HepG2 (cell line): ENCODE measurements around the gene DUSP2. TPM values are rescaled to one million over a fixed set of nuclear protein-coding genes. Genes with fewer than 3 reads are reported as not detected.

Experiments
- ATAC-seq: fragments of 200-7000 bp; cut with Tn5 transposase; 3 replicates; pipeline ENCODE4 v1.9.1; 2020; ENCODE audit warnings: mild to moderate bottlenecking, moderate library complexity
- BruUV-seq: library from RNA; stranded (reverse); fragments of 400-500 nt; replicated peaks from 2 replicates; lab custom pipeline; 2021; lab: Mats Ljungman, UMichigan
- CTCF ChIA-PET: fragments of 300-600 bp; formaldehyde crosslinking; extraction: SDS; loops from one replicate; lab custom pipeline; 2021; ENCODE audit warnings: low total read pairs, inconsistent platforms, low intra/inter-chr PET ratio; lab: Yijun Ruan, JAX
- POLR2A ChIA-PET: fragments of 350-600 bp; sonication (Branson Sonifier 250); formaldehyde crosslinking; loops from one replicate; lab custom pipeline; 2020; ENCODE audit warnings: antibody characterized with exemption, inconsistent platforms; lab: Yijun Ruan, JAX
- DNase-seq: peaks from one replicate; pipeline ENCODE4 v3.0.0-alpha.2; 2015; ENCODE audit warnings: low spot score
- FAIRE-seq: peaks from 3 replicates; lab custom pipeline; 2011; peaks lifted over from hg19 to GRCh38; lab: Jason Lieb, UNC
- H2AFZ ChIP-seq: one replicate; pipeline ENCODE4 v1.6.1; 2011; ENCODE audit warnings: low read length, inconsistent platforms
- H3K27ac ChIP-seq: fragments of 300-600 bp; 3 replicates; pipeline ENCODE4 v1.8.0; 2011; ENCODE audit warnings: mixed run types, mild to moderate bottlenecking, mixed read lengths, low read length, inconsistent platforms; ENCODE audit not compliant: insufficient read depth; ENCODE audit errors: extremely low read length
- H3K27me3 ChIP-seq, 2 experiments: fragments of 200-600 bp in 1 of 2; 2 replicates in 1 of 2; 3 replicates in 1 of 2; pipeline versions ENCODE4 v1.6.0 to v1.8.0; 2011; ENCODE audit warnings: low read length in 2 of 2, mild to moderate bottlenecking in 2 of 2, moderate library complexity in 2 of 2, inconsistent platforms in 1 of 2; ENCODE audit not compliant: insufficient read depth in 2 of 2, control insufficient read depth in 1 of 2
- H3K36me3 ChIP-seq, 2 experiments: fragments of 200-600 bp in 1 of 2; replicated peaks in 1 of 2; 2 replicates in 1 of 2; 3 replicates in 1 of 2; pipeline versions ENCODE4 v1.5.1 to v1.8.0; 2011; ENCODE audit warnings: low read length in 2 of 2, inconsistent platforms in 1 of 2; ENCODE audit not compliant: insufficient read depth in 2 of 2, control insufficient read depth in 1 of 2
- H3K4me1 ChIP-seq: 2 replicates; pipeline ENCODE4 v1.5.1; 2012; ENCODE audit warnings: low read length, inconsistent platforms; ENCODE audit not compliant: insufficient read depth
- H3K4me2 ChIP-seq: 2 replicates; pipeline ENCODE4 v1.6.0; 2011; ENCODE audit warnings: low read depth, low read length, inconsistent platforms
- H3K4me3 ChIP-seq, 3 experiments: fragments of 200-600 bp in 1 of 3; sonication (generic), shearing (Covaris generic) in 1 of 3; replicated peaks in 1 of 3; 2 replicates each; pipeline ENCODE4 v1.5.1; 2011 to 2016; ENCODE audit warnings: low read length in 3 of 3, inconsistent platforms in 2 of 3, low read depth in 2 of 3, mild to moderate bottlenecking in 2 of 3, control low read depth in 1 of 3, mixed read lengths in 1 of 3; ENCODE audit not compliant: insufficient read depth in 1 of 3
- H3K79me2 ChIP-seq: one replicate; pipeline ENCODE4 v1.6.1; 2011; ENCODE audit warnings: low read length, inconsistent platforms; ENCODE audit not compliant: insufficient read depth
- H3K9ac ChIP-seq: 2 replicates; pipeline ENCODE4 v1.6.0; 2011; ENCODE audit warnings: mild to moderate bottlenecking, low read depth, low read length, inconsistent platforms; ENCODE audit not compliant: insufficient read depth
- H3K9me3 ChIP-seq: 2 replicates; pipeline ENCODE4 v1.5.1; 2012; ENCODE audit warnings: mild to moderate bottlenecking, low read length
- H4K20me1 ChIP-seq: 2 replicates; pipeline ENCODE4 v1.6.0; 2011; ENCODE audit warnings: inconsistent platforms, mild to moderate bottlenecking, low read length, moderate library complexity; ENCODE audit not compliant: insufficient read depth
- CCDC6 ChIP-seq: sonication (generic); formaldehyde crosslinking; IDR thresholded peaks from 2 replicates; pipeline ENCODE4 v1.8.1; 2022; ENCODE audit warnings: mild to moderate bottlenecking, missing genetic modification reagents, moderate library complexity
- GATA4 ChIP-seq: sonication (generic); IDR thresholded peaks from 2 replicates; pipeline ENCODE4 v1.6.1; 2016; ENCODE audit warnings: antibody characterized with exemption, low read depth, borderline replicate concordance
- HOMEZ ChIP-seq: IDR thresholded peaks from 2 replicates; pipeline ENCODE4 v1.6.1; 2016; ENCODE audit warnings: low read depth
- MAFK ChIP-seq, 2 experiments: IDR thresholded peaks in 1 of 2; conservative IDR thresholded peaks in 1 of 2; 2 replicates each; pipeline ENCODE4 v1.6.1; 2011; ENCODE audit warnings: improper control_type of control experiment in 2 of 2, low read length in 2 of 2
- MIXL1 ChIP-seq: IDR thresholded peaks from 2 replicates; pipeline ENCODE4 v1.6.1; 2016
- POLR2AphosphoS5 ChIP-seq: IDR thresholded peaks from 2 replicates; pipeline ENCODE4 v1.6.1; 2012; ENCODE audit warnings: low read depth, low read length
- THAP7 ChIP-seq: sonication (generic); formaldehyde crosslinking; IDR thresholded peaks from 2 replicates; pipeline ENCODE4 v1.8.1; 2023; ENCODE audit warnings: mild to moderate bottlenecking, missing genetic modification reagents
- ZKSCAN1 ChIP-seq: fragments of 150-350 bp; IDR thresholded peaks from 2 replicates; pipeline ENCODE4 v1.6.1; 2014; ENCODE audit warnings: low read length
- ZNF331 ChIP-seq: sonication (generic); formaldehyde crosslinking; IDR thresholded peaks from 2 replicates; pipeline ENCODE4 v1.4.0; 2020; ENCODE audit warnings: missing genetic modification reagents
- WGBS: methylation state at CpG from one replicate; pipeline ENCODE4 v1.1.6; 2017; ENCODE audit warnings: low lambda C conversion rate; 5-methylcytosine and 5-hydroxymethylcytosine counted together
- in situ Hi-C: cut with HindIII; loops from 2 replicates; pipeline ENCODE4 v1.10.0; 2017; ENCODE audit warnings: low pct_unique_long_range_greater_than_20kb; ENCODE audit not compliant: extremely low pct_ligation_motif_present
- intact Hi-C: fragments of 100-400 bp; cut with micrococcal nuclease; formaldehyde crosslinking; loops from one replicate; pipeline ENCODE4 v1.10.0; 2022; ENCODE audit not compliant: unreplicated experiment
- polyA plus RNA-seq, 8 experiments: library from polyadenylated mRNA; depleted of rRNA in 3 of 8; stranded (reverse) in 7 of 8; unstranded in 1 of 8; fragments of >200 nt; fragmentation: Illumina TruSeq in 4 of 8; extraction: Trizol in 4 of 8; gene quantifications; 2 replicates each; pipeline versions ENCODE4 v1.2.1 to v1.2.3, GENCODE V29; 2011 to 2016; ENCODE audit warnings: low read depth in 4 of 8, missing spikeins in 1 of 8, mixed read lengths in 1 of 8; ENCODE audit not compliant: insufficient read depth in 1 of 8
- total RNA-seq, 5 experiments: library from RNA; depleted of rRNA; stranded (reverse); fragments of >200 nt; fragmentation: Illumina TruSeq; extraction: Trizol; gene quantifications; 2 replicates each; pipeline ENCODE4 v1.2.3, GENCODE V29; 2016; ENCODE audit warnings: low read depth in 1 of 5

Gene DUSP2
- total and polyA plus RNA-seq, 2 of the 13 experiments (the other 11 are each of a cell fraction or from before 2014, with no cell fraction given), result not detected

GRCh38 chr2:96105994-96106715 lies 39.1 kb downstream of the DUSP2 start:
- Histone ChIP-seq H3K27me3 (peaks cover 5 to 11% of the 10 kb centered on the region in 2 experiments; a peak in 2 of 5 replicates), H3K79me2 (no peaks in the 10 kb centered on the region), H3K4me3 (no peak overlapping the region), H3K27ac (no peak overlapping the region), H3K4me1 (peaks cover 30% of the 10 kb centered on the region), H3K9ac (no peak overlapping the region), H3K9me3 (no peaks in the 10 kb centered on the region), H3K4me2 (no peak overlapping the region), H3K36me3 (no peaks in the 10 kb centered on the region), H2AFZ (no peak overlapping the region)
- ATAC-seq, result no peak
- no peak for FAIRE-seq
- WGBS, result 65% methylated on average over 8 of the region's 8 CpGs
- BruUV-seq, result no TSS peak
- CTCF ChIA-PET, result no interaction called here
- TF ChIP-seq MIXL1 (CRISPR knock-in tag), result no peak
- TF ChIP-seq GATA4, result no peak
- no peak for TF ChIP-seq CCDC6 (CRISPR knock-in tag)
- TF ChIP-seq HOMEZ (CRISPR knock-in tag), result no peak
- no peak for TF ChIP-seq ZNF331
- no peak for TF ChIP-seq THAP7 (CRISPR knock-in tag)
- TF ChIP-seq POLR2AphosphoS5, result no peak
- TF ChIP-seq MAFK (conservative IDR thresholded peaks at IDR 0.05 in 1 of 2, IDR thresholded peaks at IDR 0.05 in 1 of 2; ENCODE audit: low read length in 2 of 2), result no peak
- TF ChIP-seq ZKSCAN1, result no peak
- TF ChIP-seq, all 625 proteins: peak for 0
- POLR2A ChIA-PET, result no interaction called here
- DNase-seq, result no peak
- intact Hi-C loops, result no loop called here
- no peaks in the 10 kb centered on the region for H4K20me1 ChIP-seq
- in situ Hi-C loops, result loop anchor here (25.0 kb wide), 2 partner anchors 94 to 269 kb away; no protein-coding TSS in a partner anchor
